ENCODE measurements around the gene OR6P1.

GRCh38 chr1:158586942-158587341 is 16.6 kb upstream of the OR6P1 start:
- TF ChIP-seq CTCF (IDR thresholded peaks at IDR 0.05; ENCODE audit: low read depth, low read length) (no peak), EZH2phosphoT487 (IDR thresholded peaks at IDR 0.05; ENCODE audit: low read depth) (no peak)
